Neural cell (in vitro differentiated cells): ENCODE results near the gene MSI2. TPM values are rescaled to one million over a fixed set of nuclear protein-coding genes. Genes with fewer than 3 reads are reported as not detected.

Experiments
- H2AFZ ChIP-seq: fragments of 200-600, 300-800 bp; sonication (generic), shearing (Covaris generic); 2 replicates; pipeline ENCODE4 v1.6.0; 2014; ENCODE audit warnings: low read depth, mild to moderate bottlenecking, antibody characterized with exemption, low read length, moderate library complexity
- H3F3A ChIP-seq: fragments of 200-600 bp; shearing (Covaris generic); 2 replicates; pipeline ENCODE4 v1.6.1; 2016; ENCODE audit warnings: mild to moderate bottlenecking, moderate library complexity, mixed read lengths, antibody characterized with exemption, low read length; ENCODE audit not compliant: insufficient read depth, poor library complexity, severe bottlenecking
- H3K27ac ChIP-seq: fragments of 200-600, 300-800 bp; sonication (generic), shearing (Covaris generic); 2 replicates; pipeline ENCODE4 v1.5.1; 2014; ENCODE audit warnings: mild to moderate bottlenecking, low read length, moderate library complexity
- H3K27me3 ChIP-seq: fragments of 300-800, 200-600 bp; sonication (generic), shearing (Covaris generic); 2 replicates; pipeline ENCODE4 v1.6.0; 2014; ENCODE audit warnings: mild to moderate bottlenecking, low read depth, low read length, moderate library complexity; ENCODE audit not compliant: insufficient read depth
- H3K36me3 ChIP-seq: fragments of 300-800, 200-600 bp; sonication (generic), shearing (Covaris generic); 2 replicates; pipeline ENCODE4 v1.5.1; 2014; ENCODE audit warnings: mild to moderate bottlenecking, antibody characterized with exemption, low read length, moderate library complexity; ENCODE audit not compliant: insufficient read depth
- H3K4me2 ChIP-seq: fragments of 300-800, 200-600 bp; sonication (generic), shearing (Covaris generic); 2 replicates; pipeline ENCODE4 v1.6.0; 2014; ENCODE audit warnings: mild to moderate bottlenecking, low read length
- H3K4me3 ChIP-seq: fragments of 300-800, 200-600 bp; sonication (generic), shearing (Covaris generic); 2 replicates; pipeline ENCODE4 v1.5.1; 2014; ENCODE audit warnings: mild to moderate bottlenecking, low read length, moderate library complexity
- H3K79me2 ChIP-seq: fragments of 200-600 bp; shearing (Covaris generic); replicated peaks from 2 replicates; pipeline ENCODE4 v1.6.0; 2014; ENCODE audit warnings: mild to moderate bottlenecking, low read length, moderate library complexity; ENCODE audit not compliant: insufficient read depth
- H3K9ac ChIP-seq: fragments of 300-800, 200-600 bp; sonication (generic), shearing (Covaris generic); 2 replicates; pipeline ENCODE4 v1.6.1; 2016; ENCODE audit warnings: mild to moderate bottlenecking, low read length, mixed read lengths
- H3K9me2 ChIP-seq: fragments of 200-600 bp; shearing (Covaris generic); 2 replicates; pipeline ENCODE4 v1.6.1; 2016; ENCODE audit warnings: mild to moderate bottlenecking, low read length, mixed read lengths; ENCODE audit not compliant: insufficient read depth
- H3K9me3 ChIP-seq: fragments of 200-600, 300-800 bp; sonication (generic), shearing (Covaris generic); 2 replicates; pipeline ENCODE4 v1.6.1; 2016; ENCODE audit warnings: mild to moderate bottlenecking, mixed run types, low read length, moderate library complexity, mixed read lengths
- H4K20me1 ChIP-seq: fragments of 200-600 bp; shearing (Covaris generic); 2 replicates; pipeline ENCODE4 v1.6.1; 2016; ENCODE audit warnings: mild to moderate bottlenecking, mixed run types; ENCODE audit not compliant: insufficient read depth
- EP300 ChIP-seq: fragments of 450-650 bp; conservative IDR thresholded peaks from 2 replicates; pipeline ENCODE4 v1.6.1; 2014; ENCODE audit warnings: antibody characterized with exemption, mild to moderate bottlenecking, moderate library complexity; ENCODE audit not compliant: poor library complexity, severe bottlenecking
- EZH2 ChIP-seq: fragments of 200-600, 300-800 bp; shearing (Covaris generic), sonication (generic); IDR thresholded peaks from 2 replicates; pipeline ENCODE4 v1.6.1; 2014; ENCODE audit warnings: antibody characterized with exemption, low read length, borderline replicate concordance, mild to moderate bottlenecking; ENCODE audit not compliant: insufficient read depth, poor library complexity, severe bottlenecking
- MXI1 ChIP-seq: fragments of 450-650 bp; conservative IDR thresholded peaks from 2 replicates; pipeline ENCODE4 v1.6.1; 2014; ENCODE audit warnings: antibody characterized with exemption, mild to moderate bottlenecking; ENCODE audit not compliant: poor library complexity, severe bottlenecking
- POLR2AphosphoS5 ChIP-seq: IDR thresholded peaks from 2 replicates; pipeline ENCODE4 v1.6.1; 2012
- RAD21 ChIP-seq: fragments of 450-650 bp; conservative IDR thresholded peaks from 2 replicates; pipeline ENCODE4 v1.6.1; 2014; ENCODE audit warnings: antibody characterized with exemption, mild to moderate bottlenecking, moderate library complexity
- SMC3 ChIP-seq: fragments of 450-650 bp; conservative IDR thresholded peaks from 2 replicates; pipeline ENCODE4 v1.6.1; 2014; ENCODE audit warnings: antibody characterized with exemption, mild to moderate bottlenecking, moderate library complexity; ENCODE audit not compliant: poor library complexity
- TAF1 ChIP-seq: IDR thresholded peaks from 2 replicates; pipeline ENCODE4 v1.6.1; 2012; ENCODE audit warnings: low read depth
- polyA plus RNA-seq: library from polyadenylated mRNA; depleted of rRNA; stranded (reverse); fragments of >200 nt; gene quantifications from 2 replicates; pipeline ENCODE4 v1.2.3, GENCODE V29; 2014
- TF ChIP-seq, protein P1 (sequence below): fragments of 450-650 bp; IDR thresholded peaks from 2 replicates; pipeline ENCODE4 v1.5.1; 2014; ENCODE audit warnings: antibody characterized with exemption, mild to moderate bottlenecking, moderate library complexity; ENCODE audit not compliant: poor library complexity, severe bottlenecking
- TF ChIP-seq, protein P2 (sequence below): IDR thresholded peaks from 2 replicates; pipeline ENCODE4 v1.6.1; 2012; ENCODE audit warnings: borderline replicate concordance

MSI2 gene
- polyA plus RNA-seq, 1 donor from 2014 or later = 61.4 TPM

DNA sequence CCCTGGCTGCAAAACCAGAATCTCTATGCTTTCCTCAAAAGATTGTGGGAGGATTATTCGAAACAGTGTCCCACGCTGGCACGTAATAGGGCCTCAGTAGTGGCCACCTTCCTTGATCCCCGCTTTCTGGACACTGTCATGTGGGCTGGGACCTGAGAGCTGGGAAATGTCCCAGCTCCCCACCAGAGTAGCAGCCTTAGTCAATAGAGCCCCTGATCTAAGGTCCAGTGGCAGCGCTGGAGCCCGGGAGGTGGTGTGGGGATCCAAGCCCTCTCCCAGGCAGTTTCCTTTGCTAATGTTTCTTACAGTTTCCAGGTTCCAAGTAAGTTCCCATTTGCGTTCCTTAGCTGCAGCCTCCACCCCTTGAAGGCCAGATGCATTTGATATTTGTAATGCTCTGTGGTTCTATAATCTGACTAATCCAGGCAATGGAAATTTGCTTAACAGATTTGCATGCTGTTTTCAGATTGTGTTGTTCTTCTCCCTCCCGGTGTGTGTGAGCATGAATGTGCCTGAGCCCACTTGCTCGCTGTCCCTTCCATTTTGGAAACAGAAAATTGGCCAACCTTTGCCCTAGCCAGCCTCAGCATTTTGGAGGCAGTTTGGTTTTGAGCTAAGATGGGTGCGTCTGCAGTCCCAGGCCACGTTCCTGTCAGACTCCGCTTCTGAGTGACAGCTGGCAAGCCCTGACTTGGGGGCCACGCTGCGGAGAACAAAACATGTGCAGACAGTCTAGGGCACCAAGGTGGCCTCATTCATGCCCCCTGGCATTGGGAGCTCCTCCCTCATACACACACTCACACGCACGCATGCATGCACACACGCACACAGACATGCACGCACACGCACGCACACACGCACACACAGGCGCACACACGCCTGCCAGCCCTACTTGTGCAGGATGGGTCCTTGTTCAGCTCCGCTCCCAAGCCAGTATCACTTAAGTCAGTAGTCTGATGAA, 419.4 kb downstream of the MSI2 start:
- Histone ChIP-seq H3F3A (no peaks in the 10 kb centered on the region), H3K9me2 (no peaks in the 10 kb centered on the region), H3K4me3 (no peak overlapping the region), H3K9me3 (no peaks in the 10 kb centered on the region), H3K4me2 (no peak overlapping the region), H3K36me3 (no peaks in the 10 kb centered on the region), H3K27ac (no peak overlapping the region), H2AFZ (no peak overlapping the region), H3K79me2 (no peaks in the 10 kb centered on the region), H3K9ac (no peak overlapping the region), H4K20me1 (no peaks in the 10 kb centered on the region), H3K27me3 (no peaks in the 10 kb centered on the region)
- TF ChIP-seq TAF1 = no peak
- no peak for TF ChIP-seq SMC3
- TF ChIP-seq MXI1 = no peak
- no peak for TF ChIP-seq RAD21
- TF ChIP-seq, protein P1, sequence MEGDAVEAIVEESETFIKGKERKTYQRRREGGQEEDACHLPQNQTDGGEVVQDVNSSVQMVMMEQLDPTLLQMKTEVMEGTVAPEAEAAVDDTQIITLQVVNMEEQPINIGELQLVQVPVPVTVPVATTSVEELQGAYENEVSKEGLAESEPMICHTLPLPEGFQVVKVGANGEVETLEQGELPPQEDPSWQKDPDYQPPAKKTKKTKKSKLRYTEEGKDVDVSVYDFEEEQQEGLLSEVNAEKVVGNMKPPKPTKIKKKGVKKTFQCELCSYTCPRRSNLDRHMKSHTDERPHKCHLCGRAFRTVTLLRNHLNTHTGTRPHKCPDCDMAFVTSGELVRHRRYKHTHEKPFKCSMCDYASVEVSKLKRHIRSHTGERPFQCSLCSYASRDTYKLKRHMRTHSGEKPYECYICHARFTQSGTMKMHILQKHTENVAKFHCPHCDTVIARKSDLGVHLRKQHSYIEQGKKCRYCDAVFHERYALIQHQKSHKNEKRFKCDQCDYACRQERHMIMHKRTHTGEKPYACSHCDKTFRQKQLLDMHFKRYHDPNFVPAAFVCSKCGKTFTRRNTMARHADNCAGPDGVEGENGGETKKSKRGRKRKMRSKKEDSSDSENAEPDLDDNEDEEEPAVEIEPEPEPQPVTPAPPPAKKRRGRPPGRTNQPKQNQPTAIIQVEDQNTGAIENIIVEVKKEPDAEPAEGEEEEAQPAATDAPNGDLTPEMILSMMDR = no peak
- no peak for TF ChIP-seq EZH2
- no peak for TF ChIP-seq EP300
- TF ChIP-seq, protein P2, sequence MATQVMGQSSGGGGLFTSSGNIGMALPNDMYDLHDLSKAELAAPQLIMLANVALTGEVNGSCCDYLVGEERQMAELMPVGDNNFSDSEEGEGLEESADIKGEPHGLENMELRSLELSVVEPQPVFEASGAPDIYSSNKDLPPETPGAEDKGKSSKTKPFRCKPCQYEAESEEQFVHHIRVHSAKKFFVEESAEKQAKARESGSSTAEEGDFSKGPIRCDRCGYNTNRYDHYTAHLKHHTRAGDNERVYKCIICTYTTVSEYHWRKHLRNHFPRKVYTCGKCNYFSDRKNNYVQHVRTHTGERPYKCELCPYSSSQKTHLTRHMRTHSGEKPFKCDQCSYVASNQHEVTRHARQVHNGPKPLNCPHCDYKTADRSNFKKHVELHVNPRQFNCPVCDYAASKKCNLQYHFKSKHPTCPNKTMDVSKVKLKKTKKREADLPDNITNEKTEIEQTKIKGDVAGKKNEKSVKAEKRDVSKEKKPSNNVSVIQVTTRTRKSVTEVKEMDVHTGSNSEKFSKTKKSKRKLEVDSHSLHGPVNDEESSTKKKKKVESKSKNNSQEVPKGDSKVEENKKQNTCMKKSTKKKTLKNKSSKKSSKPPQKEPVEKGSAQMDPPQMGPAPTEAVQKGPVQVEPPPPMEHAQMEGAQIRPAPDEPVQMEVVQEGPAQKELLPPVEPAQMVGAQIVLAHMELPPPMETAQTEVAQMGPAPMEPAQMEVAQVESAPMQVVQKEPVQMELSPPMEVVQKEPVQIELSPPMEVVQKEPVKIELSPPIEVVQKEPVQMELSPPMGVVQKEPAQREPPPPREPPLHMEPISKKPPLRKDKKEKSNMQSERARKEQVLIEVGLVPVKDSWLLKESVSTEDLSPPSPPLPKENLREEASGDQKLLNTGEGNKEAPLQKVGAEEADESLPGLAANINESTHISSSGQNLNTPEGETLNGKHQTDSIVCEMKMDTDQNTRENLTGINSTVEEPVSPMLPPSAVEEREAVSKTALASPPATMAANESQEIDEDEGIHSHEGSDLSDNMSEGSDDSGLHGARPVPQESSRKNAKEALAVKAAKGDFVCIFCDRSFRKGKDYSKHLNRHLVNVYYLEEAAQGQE = no peak
- TF ChIP-seq POLR2AphosphoS5 = no peak

- Histone ChIP-seq H3K27ac (no peak overlapping the region), H3K9me2 (no peaks in the 10 kb centered on the region), H3K4me2 (no peak overlapping the region), H3K4me3 (no peak overlapping the region), H3K27me3 (no peaks in the 10 kb centered on the region), H4K20me1 (no peaks in the 10 kb centered on the region), H3K79me2 (no peaks in the 10 kb centered on the region), H3K9ac (no peak overlapping the region), H3F3A (no peaks in the 10 kb centered on the region), H3K9me3 (no peaks in the 10 kb centered on the region), H3K36me3 (no peaks in the 10 kb centered on the region), H2AFZ (no peak overlapping the region)
- TF ChIP-seq POLR2AphosphoS5 = no peak
- no peak for TF ChIP-seq EZH2
- no peak for TF ChIP-seq SMC3
- no peak for TF ChIP-seq TAF1
- TF ChIP-seq, protein P2 = no peak
- no peak for TF ChIP-seq MXI1
- TF ChIP-seq, protein P1 = no peak
- TF ChIP-seq RAD21 = no peak
- TF ChIP-seq EP300 = no peak
Measured at GRCh38 chr17:57676543-57676942, 420.2 kb downstream of the MSI2 start.
